HCT116 (cell line): ENCODE results near the gene CHKA. TPM values are rescaled to one million over a fixed set of nuclear protein-coding genes. Genes with fewer than 3 reads are reported as not detected.
A peak's percentile ranks its signal among the peaks of the same experiment; 100 is the strongest.

Experiments
- ATAC-seq: fragments of 200-7000 bp; cut with Tn5 transposase; 2 replicates; pipeline ENCODE4 v1.9.1; 2020; ENCODE audit warnings: mild to moderate bottlenecking, moderate library complexity
- BruUV-seq: library from RNA; stranded (reverse); fragments of 400-500 nt; replicated peaks from 2 replicates; lab custom pipeline; 2021; lab: Mats Ljungman, UMichigan
- CTCF ChIA-PET: fragments of 300-600 bp; sonication (Branson Sonifier 250); formaldehyde crosslinking; loops from one replicate; lab custom pipeline; 2021; ENCODE audit warnings: antibody characterized with exemption; lab: Charles Lee
- POLR2A ChIA-PET: fragments of 300-600, 350-600 bp; sonication (Branson Sonifier 250); formaldehyde crosslinking; loops from one replicate; lab custom pipeline; 2021; ENCODE audit warnings: antibody characterized with exemption; lab: Charles Lee
- RAD21 ChIA-PET, 2 experiments: fragments of 300-600 bp; sonication (Branson Sonifier 250); formaldehyde crosslinking; loops; one replicate each; lab custom pipeline; 2023; ENCODE audit warnings: low total read pairs in 2 of 2; ENCODE audit not compliant: uncharacterized antibody in 2 of 2, unreplicated experiment in 2 of 2, low non-redundant PET in 1 of 2; lab: Charles Lee
- DNase-seq: peaks from one replicate; pipeline ENCODE4 v3.0.0-alpha.2; 2010; ENCODE audit warnings: low read depth, low spot score
- H2AFZ ChIP-seq: fragments of 200-600 bp; shearing (Covaris generic), sonication (generic); 2 replicates; pipeline ENCODE4 v1.6.1; 2017; ENCODE audit warnings: low read depth, mixed run types, mixed read lengths, antibody characterized with exemption, low read length; ENCODE audit not compliant: poor library complexity, severe bottlenecking
- H3K27ac ChIP-seq: 2 replicates; pipeline ENCODE4 v1.5.1; 2012; ENCODE audit warnings: low read depth, low read length
- H3K27me3 ChIP-seq: fragments of 200-600 bp; sonication (generic); 2 replicates; pipeline ENCODE4 v1.6.1; 2016; ENCODE audit warnings: mixed run types, low read length, mixed read lengths; ENCODE audit not compliant: insufficient read depth
- H3K36me3 ChIP-seq, 2 experiments: fragments of 200-500 bp in 1 of 2; fragments of 200-600 bp in 1 of 2; sonication (Bioruptor generic) in 1 of 2; sonication (generic) in 1 of 2; 2 replicates each; pipeline versions ENCODE4 v1.5.1 to v1.6.1; 2014 to 2016; ENCODE audit warnings: low read length in 2 of 2, inconsistent platforms in 1 of 2, mixed read lengths in 1 of 2, mixed run types in 1 of 2; ENCODE audit not compliant: insufficient read depth in 2 of 2, control insufficient read depth in 1 of 2
- H3K4me1 ChIP-seq, 2 experiments: fragments of 200-600 bp in 1 of 2; sonication (generic) in 1 of 2; 2 replicates each; pipeline versions ENCODE4 v1.5.1 to v1.6.1; 2012 to 2017; ENCODE audit warnings: low read length in 2 of 2, inconsistent platforms in 1 of 2, mild to moderate bottlenecking in 1 of 2, mixed read lengths in 1 of 2, mixed run types in 1 of 2, moderate library complexity in 1 of 2; ENCODE audit not compliant: insufficient read depth in 2 of 2, control insufficient read depth in 1 of 2
- H3K4me2 ChIP-seq: fragments of 200-600 bp; sonication (generic); 2 replicates; pipeline ENCODE4 v1.6.1; 2017; ENCODE audit warnings: mixed run types, low read length, mixed read lengths
- H3K4me3 ChIP-seq, 2 experiments: fragments of 200-600 bp in 1 of 2; sonication (generic) in 1 of 2; replicated peaks in 1 of 2; 2 replicates each; pipeline ENCODE4 v1.5.1; 2011 to 2016; ENCODE audit warnings: low read length in 2 of 2, control low read depth in 1 of 2, low read depth in 1 of 2, mild to moderate bottlenecking in 1 of 2, mixed read lengths in 1 of 2, mixed run types in 1 of 2
- H3K79me2 ChIP-seq: fragments of 200-600 bp; sonication (generic); 2 replicates; pipeline ENCODE4 v1.6.1; 2017; ENCODE audit warnings: mild to moderate bottlenecking, mixed run types, low read length, moderate library complexity, mixed read lengths; ENCODE audit not compliant: insufficient read depth
- H3K9ac ChIP-seq: fragments of 200-600 bp; sonication (generic); 2 replicates; pipeline ENCODE4 v1.6.1; 2016; ENCODE audit warnings: low read length, mixed read lengths
- H3K9me2 ChIP-seq: fragments of 200-600 bp; sonication (generic), shearing (Covaris generic); 2 replicates; pipeline ENCODE4 v1.6.1; 2017; ENCODE audit warnings: mixed run types, mild to moderate bottlenecking, moderate library complexity; ENCODE audit not compliant: insufficient read depth
- H3K9me3 ChIP-seq, 2 experiments: fragments of 200-500 bp in 1 of 2; fragments of 200-600 bp in 1 of 2; sonication (Bioruptor generic) in 1 of 2; sonication (generic) in 1 of 2; 2 replicates each; pipeline ENCODE4 v1.6.1; 2014 to 2017; ENCODE audit warnings: low read length in 2 of 2, mixed read lengths in 2 of 2, inconsistent platforms in 1 of 2, low read depth in 1 of 2, mild to moderate bottlenecking in 1 of 2, mixed run types in 1 of 2, moderate library complexity in 1 of 2; ENCODE audit not compliant: control insufficient read depth in 1 of 2, insufficient read depth in 1 of 2
- H4K20me1 ChIP-seq: fragments of 200-600 bp; sonication (generic), shearing (Covaris generic); 2 replicates; pipeline ENCODE4 v1.6.1; 2017; ENCODE audit warnings: mixed run types, mild to moderate bottlenecking, moderate library complexity; ENCODE audit not compliant: insufficient read depth
- EGR1 ChIP-seq: IDR thresholded peaks from 2 replicates; pipeline ENCODE4 v1.6.1; 2012; ENCODE audit warnings: low read depth
- MAX ChIP-seq: IDR thresholded peaks from 2 replicates; pipeline ENCODE4 v1.6.1; 2012
- POLR2AphosphoS5 ChIP-seq: IDR thresholded peaks from 2 replicates; pipeline ENCODE4 v1.6.1; 2011; ENCODE audit warnings: mild to moderate bottlenecking, low read depth, low read length, moderate library complexity
- YY1 ChIP-seq: IDR thresholded peaks from 2 replicates; pipeline ENCODE4 v1.6.1; 2011; ENCODE audit warnings: low read length, low read depth, moderate library complexity, mild to moderate bottlenecking; ENCODE audit not compliant: insufficient replicate concordance; ENCODE audit errors: extremely low read depth
- ZNF274 ChIP-seq: fragments of 200-500 bp; sonication (Bioruptor generic); IDR thresholded peaks from 2 replicates; pipeline ENCODE4 v1.6.1; 2014; ENCODE audit warnings: mild to moderate bottlenecking, low read depth, low read length, inconsistent platforms
- intact Hi-C: fragments of 100-400 bp; cut with micrococcal nuclease; formaldehyde crosslinking; loops from 2 replicates; pipeline ENCODE4 v1.10.0; 2022
- total RNA-seq: library from RNA; stranded (reverse); gene quantifications from one replicate; pipeline ENCODE4 v1.2.1, GENCODE V29; 2021; ENCODE audit not compliant: unreplicated experiment

CHKA gene
- total RNA-seq, 1 experiment from 2014 or later, result 33.1 TPM

- TF ChIP-seq ZNF274, result no peak
- peak; percentile 96 for TF ChIP-seq POLR2AphosphoS5
- no peak for TF ChIP-seq EGR1
- no peak for TF ChIP-seq MAX
Measured at GRCh38 chr11:68038718-68039525, 82.3 kb downstream of the CHKA start, which contains the start of gene TCIRG1 (continued).

- ChIA-PET POLR2A (interaction anchor here (1.7 kb wide), 1 partner anchor 28 kb away, joined by 5 read pairs; the partner anchor contains the start of gene ALDH3B1), CTCF (no interaction called here), RAD21 (no interaction called here)
- TSS peak; percentile 91 for BruUV-seq
- peaks cover 2 to 18% of the 10 kb centered on the region in 2 experiments; a peak in 2 of 4 replicates for H3K36me3 ChIP-seq
- H3K27ac ChIP-seq, result peak overlapping the region; percentile 87
- no peak overlapping the region for H2AFZ ChIP-seq
- H3K9me3 ChIP-seq, result no peaks in the 10 kb centered on the region
- peak overlapping the region; percentile 79 for H3K9ac ChIP-seq
- intact Hi-C loops, result loop anchor here (10.0 kb wide), 1 partner anchor 87 kb away; the partner anchor contains the start of gene CHKA
- no peaks in the 10 kb centered on the region for H3K9me2 ChIP-seq
- ATAC-seq (peak; percentile 25), DNase-seq (no peak)
- H4K20me1 ChIP-seq, result no peaks in the 10 kb centered on the region
- no peak for TF ChIP-seq YY1
- no peaks in the 10 kb centered on the region for H3K27me3 ChIP-seq
- H3K4me1 ChIP-seq, result peaks cover 9 to 23% of the 10 kb centered on the region in 2 experiments; a peak in 3 of 4 replicates
- peaks cover 27% of the 10 kb centered on the region for H3K79me2 ChIP-seq
- peak overlapping the region; percentile 82 for H3K4me3 ChIP-seq
- peak overlapping the region; percentile 85 for H3K4me2 ChIP-seq
Measured at GRCh38 chr11:68038226-68038717, 82.9 kb downstream of the CHKA start.
